ENCODE measurements around the gene HIPK1. TPM values are rescaled to one million over a fixed set of nuclear protein-coding genes. Genes with fewer than 3 reads are reported as not detected.

Gene HIPK1
- total and polyA plus RNA-seq, 2 of the 13 experiments (the other 11 are each of a cell fraction or from before 2014, with no cell fraction given): 20.8 to 33.4 TPM

DNA sequence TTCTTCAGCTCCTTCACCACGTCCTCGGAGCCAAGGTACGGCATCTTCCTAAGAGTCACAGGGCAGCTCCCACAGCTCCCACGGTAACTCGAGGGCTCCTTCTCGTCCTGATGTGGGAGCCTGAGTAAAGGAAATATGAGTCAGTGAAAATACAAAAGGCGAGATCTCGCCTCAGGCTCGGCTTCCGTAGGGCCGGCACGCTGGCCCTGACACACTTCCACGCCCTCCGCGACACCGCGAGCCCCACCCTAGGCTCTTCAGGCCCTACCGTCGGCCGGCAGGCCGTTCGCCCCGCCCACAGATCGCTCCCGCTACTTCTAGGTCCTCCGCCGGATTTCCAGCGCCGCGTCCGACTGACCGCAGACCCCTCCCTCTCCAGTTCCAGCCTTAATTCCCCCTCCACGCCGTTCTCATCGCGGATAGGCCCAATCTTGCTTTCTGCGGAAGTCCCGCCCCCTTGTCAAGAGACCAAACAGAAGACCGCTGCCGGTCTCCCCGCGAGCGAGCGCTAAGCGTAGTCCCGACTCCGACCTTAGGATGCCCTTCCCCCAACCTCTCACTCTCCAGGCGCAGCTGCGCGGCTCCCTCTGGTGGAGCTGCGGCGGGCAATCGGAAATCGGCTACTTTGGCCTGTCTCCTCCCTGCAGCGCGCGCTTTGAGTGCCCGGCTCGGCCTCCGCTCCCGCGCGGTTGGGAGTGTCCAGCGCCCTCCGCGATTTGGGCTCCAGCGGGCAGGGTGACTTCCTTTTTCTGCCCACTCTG lies 24.3 kb upstream of the HIPK1 start, which contains the start of the genes AP4B1 and DCLRE1B (continued):
- TF ChIP-seq, protein P1, sequence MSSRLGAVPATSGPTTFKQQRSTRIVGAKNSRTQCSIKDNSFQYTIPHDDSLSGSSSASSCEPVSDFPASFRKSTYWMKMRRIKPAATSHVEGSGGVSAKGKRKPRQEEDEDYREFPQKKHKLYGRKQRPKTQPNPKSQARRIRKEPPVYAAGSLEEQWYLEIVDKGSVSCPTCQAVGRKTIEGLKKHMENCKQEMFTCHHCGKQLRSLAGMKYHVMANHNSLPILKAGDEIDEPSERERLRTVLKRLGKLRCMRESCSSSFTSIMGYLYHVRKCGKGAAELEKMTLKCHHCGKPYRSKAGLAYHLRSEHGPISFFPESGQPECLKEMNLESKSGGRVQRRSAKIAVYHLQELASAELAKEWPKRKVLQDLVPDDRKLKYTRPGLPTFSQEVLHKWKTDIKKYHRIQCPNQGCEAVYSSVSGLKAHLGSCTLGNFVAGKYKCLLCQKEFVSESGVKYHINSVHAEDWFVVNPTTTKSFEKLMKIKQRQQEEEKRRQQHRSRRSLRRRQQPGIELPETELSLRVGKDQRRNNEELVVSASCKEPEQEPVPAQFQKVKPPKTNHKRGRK (CRISPR knock-in tag; IDR thresholded peaks at IDR 0.05): peak; percentile 98; the same call in 1 of the 2 replicates
- TF ChIP-seq MED13 (CRISPR knock-in tag; IDR thresholded peaks at IDR 0.05): peak; percentile 71; the same call in 1 of the 2 replicates
- TF ChIP-seq, protein P2, sequence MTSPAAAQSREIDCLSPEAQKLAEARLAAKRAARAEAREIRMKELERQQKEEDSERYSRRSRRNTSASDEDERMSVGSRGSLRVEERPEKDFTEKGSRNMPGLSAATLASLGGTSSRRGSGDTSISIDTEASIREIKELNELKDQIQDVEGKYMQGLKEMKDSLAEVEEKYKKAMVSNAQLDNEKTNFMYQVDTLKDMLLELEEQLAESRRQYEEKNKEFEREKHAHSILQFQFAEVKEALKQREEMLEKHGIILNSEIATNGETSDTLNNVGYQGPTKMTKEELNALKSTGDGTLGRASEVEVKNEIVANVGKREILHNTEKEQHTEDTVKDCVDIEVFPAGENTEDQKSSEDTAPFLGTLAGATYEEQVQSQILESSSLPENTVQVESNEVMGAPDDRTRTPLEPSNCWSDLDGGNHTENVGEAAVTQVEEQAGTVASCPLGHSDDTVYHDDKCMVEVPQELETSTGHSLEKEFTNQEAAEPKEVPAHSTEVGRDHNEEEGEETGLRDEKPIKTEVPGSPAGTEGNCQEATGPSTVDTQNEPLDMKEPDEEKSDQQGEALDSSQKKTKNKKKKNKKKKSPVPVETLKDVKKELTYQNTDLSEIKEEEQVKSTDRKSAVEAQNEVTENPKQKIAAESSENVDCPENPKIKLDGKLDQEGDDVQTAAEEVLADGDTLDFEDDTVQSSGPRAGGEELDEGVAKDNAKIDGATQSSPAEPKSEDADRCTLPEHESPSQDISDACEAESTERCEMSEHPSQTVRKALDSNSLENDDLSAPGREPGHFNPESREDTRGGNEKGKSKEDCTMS (CRISPR knock-in tag; conservative IDR thresholded peaks at IDR 0.05): no peak
- TF ChIP-seq KMT2B (CRISPR knock-in tag; IDR thresholded peaks at IDR 0.05): peak; percentile 98
- TF ChIP-seq, protein P3, sequence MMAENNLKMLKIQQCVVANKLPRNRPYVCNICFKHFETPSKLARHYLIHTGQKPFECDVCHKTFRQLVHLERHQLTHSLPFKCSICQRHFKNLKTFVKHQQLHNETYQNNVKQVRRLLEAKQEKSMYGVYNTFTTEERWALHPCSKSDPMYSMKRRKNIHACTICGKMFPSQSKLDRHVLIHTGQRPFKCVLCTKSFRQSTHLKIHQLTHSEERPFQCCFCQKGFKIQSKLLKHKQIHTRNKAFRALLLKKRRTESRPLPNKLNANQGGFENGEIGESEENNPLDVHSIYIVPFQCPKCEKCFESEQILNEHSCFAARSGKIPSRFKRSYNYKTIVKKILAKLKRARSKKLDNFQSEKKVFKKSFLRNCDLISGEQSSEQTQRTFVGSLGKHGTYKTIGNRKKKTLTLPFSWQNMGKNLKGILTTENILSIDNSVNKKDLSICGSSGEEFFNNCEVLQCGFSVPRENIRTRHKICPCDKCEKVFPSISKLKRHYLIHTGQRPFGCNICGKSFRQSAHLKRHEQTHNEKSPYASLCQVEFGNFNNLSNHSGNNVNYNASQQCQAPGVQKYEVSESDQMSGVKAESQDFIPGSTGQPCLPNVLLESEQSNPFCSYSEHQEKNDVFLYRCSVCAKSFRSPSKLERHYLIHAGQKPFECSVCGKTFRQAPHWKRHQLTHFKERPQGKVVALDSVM (CRISPR knock-in tag; IDR thresholded peaks at IDR 0.05): peak; percentile 66
- TF ChIP-seq ZKSCAN8 (CRISPR knock-in tag; IDR thresholded peaks at IDR 0.05; ENCODE audit: borderline replicate concordance): peak; percentile 60; the same call in 1 of the 2 replicates
- TF ChIP-seq, protein P4, sequence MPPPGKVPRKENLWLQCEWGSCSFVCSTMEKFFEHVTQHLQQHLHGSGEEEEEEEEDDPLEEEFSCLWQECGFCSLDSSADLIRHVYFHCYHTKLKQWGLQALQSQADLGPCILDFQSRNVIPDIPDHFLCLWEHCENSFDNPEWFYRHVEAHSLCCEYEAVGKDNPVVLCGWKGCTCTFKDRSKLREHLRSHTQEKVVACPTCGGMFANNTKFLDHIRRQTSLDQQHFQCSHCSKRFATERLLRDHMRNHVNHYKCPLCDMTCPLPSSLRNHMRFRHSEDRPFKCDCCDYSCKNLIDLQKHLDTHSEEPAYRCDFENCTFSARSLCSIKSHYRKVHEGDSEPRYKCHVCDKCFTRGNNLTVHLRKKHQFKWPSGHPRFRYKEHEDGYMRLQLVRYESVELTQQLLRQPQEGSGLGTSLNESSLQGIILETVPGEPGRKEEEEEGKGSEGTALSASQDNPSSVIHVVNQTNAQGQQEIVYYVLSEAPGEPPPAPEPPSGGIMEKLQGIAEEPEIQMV (CRISPR knock-in tag; IDR thresholded peaks at IDR 0.05; ENCODE audit: low read depth): no peak; the same call in 1 of the 2 replicates
- TF ChIP-seq ZFY (CRISPR knock-in tag; IDR thresholded peaks at IDR 0.05): peak; percentile 89
- no peak for TF ChIP-seq ZFP41 (CRISPR knock-in tag; IDR thresholded peaks at IDR 0.05; ENCODE audit: borderline replicate concordance)
- TF ChIP-seq CREM (IDR thresholded peaks at IDR 0.05): peak; percentile 67
- no peak for TF ChIP-seq CREM (CRISPR knock-in tag; IDR thresholded peaks at IDR 0.05)
- TF ChIP-seq ZNF776 (CRISPR knock-in tag; IDR thresholded peaks at IDR 0.05): peak; percentile 1; the same call in 1 of the 2 replicates
- peak; percentile 70 for TF ChIP-seq KLF12 (CRISPR knock-in tag; IDR thresholded peaks at IDR 0.05; ENCODE audit: borderline replicate concordance)
- TF ChIP-seq SRSF1 (optimal IDR thresholded peaks at IDR 0.05; ENCODE audit: low read depth, low read length): peak; percentile 68
- TF ChIP-seq GTF2F1 (IDR thresholded peaks at IDR 0.05; ENCODE audit: low read length): no peak
- TF ChIP-seq ZNF17 (CRISPR knock-in tag; IDR thresholded peaks at IDR 0.05): no peak
- TF ChIP-seq ZBTB1 (CRISPR knock-in tag; IDR thresholded peaks at IDR 0.05; ENCODE audit: borderline replicate concordance): no peak
- TF ChIP-seq ZNF850 (CRISPR knock-in tag; conservative IDR thresholded peaks at IDR 0.05): no peak
- TF ChIP-seq PHF8 (CRISPR knock-in tag; IDR thresholded peaks at IDR 0.05): peak; percentile 90
- peak; percentile 88; the same call in 1 of the 2 replicates for TF ChIP-seq ZNF337 (CRISPR knock-in tag; IDR thresholded peaks at IDR 0.05; ENCODE audit: borderline replicate concordance, low read depth)
- TF ChIP-seq JUND (CRISPR knock-in tag; IDR thresholded peaks at IDR 0.05): no peak
- no peak for TF ChIP-seq RBM22 (optimal IDR thresholded peaks at IDR 0.05; ENCODE audit: low read length)
